GM12878 (cell line): ENCODE measurements around the gene NFATC3.

Source experiments
- CHD1 ChIP-seq: IDR thresholded peaks from 2 replicates; pipeline ENCODE4 v1.6.1; 2012; ENCODE audit warnings: low read depth, low read length, improper control_type of control experiment
- CREB1 ChIP-seq: IDR thresholded peaks from 2 replicates; pipeline ENCODE4 v1.6.1; 2012; ENCODE audit warnings: low read depth, mild to moderate bottlenecking, inconsistent platforms
- CTCF ChIP-seq, 3 experiments: IDR thresholded peaks in 2 of 3; conservative IDR thresholded peaks in 1 of 3; 2 replicates each; pipeline ENCODE4 v1.5.1; 2011; ENCODE audit warnings: low read depth in 3 of 3, low read length in 3 of 3, mild to moderate bottlenecking in 3 of 3, control low read depth in 2 of 3, moderate library complexity in 2 of 3, inconsistent platforms in 1 of 3, mixed read lengths in 1 of 3; ENCODE audit not compliant: control insufficient read depth in 2 of 3, insufficient read depth in 1 of 3; ENCODE audit errors: extremely low read depth in 1 of 3
- EZH2 ChIP-seq: IDR thresholded peaks from 2 replicates; pipeline ENCODE4 v1.6.1; 2012; ENCODE audit warnings: low read depth, mild to moderate bottlenecking, control low read depth, inconsistent platforms, low read length, borderline replicate concordance; ENCODE audit not compliant: control insufficient read depth
- POLR2A ChIP-seq: IDR thresholded peaks from 2 replicates; pipeline ENCODE4 v1.6.1; 2011; ENCODE audit warnings: low read depth, mild to moderate bottlenecking, low read length
- SIN3A ChIP-seq: IDR thresholded peaks from 2 replicates; pipeline ENCODE4 v1.6.1; 2012; ENCODE audit warnings: low read depth, low read length, improper control_type of control experiment
- YBX1 ChIP-seq: fragments of 450-650 bp; IDR thresholded peaks from 2 replicates; pipeline ENCODE4 v1.6.1; 2016; ENCODE audit warnings: antibody characterized with exemption

DNA sequence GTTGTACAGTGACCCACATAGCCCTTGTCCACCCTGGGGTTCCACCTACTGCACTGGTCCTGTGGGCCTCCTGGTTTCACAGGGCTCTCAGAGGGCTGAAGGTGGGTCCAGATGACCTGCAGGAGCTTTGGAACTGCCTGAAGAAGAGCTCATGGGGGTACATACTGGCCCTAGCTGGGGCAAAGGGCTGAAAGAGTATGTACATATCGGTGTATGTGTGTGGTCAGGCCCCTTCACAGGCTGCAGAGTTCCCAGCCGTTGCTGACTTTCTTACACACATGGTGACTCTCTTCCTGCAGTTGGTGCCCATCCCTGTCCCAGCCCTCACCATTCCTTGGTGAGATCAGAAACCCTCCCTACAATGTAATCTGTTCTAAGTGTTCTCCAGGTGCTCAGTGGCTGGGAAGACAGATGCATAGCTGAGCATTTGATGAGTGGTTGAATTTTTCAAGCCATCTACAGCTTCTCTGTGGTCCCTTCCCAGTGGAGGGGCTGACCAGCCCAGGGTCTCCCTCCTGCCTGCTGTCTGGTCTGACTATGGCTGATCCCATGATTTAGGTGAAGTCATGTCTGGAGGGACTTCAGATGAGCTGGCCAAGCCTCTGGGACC is 2.4 kb upstream of the NFATC3 start:
- TF ChIP-seq EZH2: no peak
- TF ChIP-seq POLR2A: no peak
- no peak for TF ChIP-seq SIN3A
- no peak for TF ChIP-seq CTCF (IDR thresholded peaks at IDR 0.05 in 2 of 3, conservative IDR thresholded peaks at IDR 0.05 in 1 of 3; ENCODE audit: control insufficient read depth in 2 of 3, extremely low read depth in 1 of 3, insufficient read depth in 1 of 3, low read depth in 3 of 3, low read length in 3 of 3)
- TF ChIP-seq CREB1: no peak
- TF ChIP-seq YBX1: no peak
- TF ChIP-seq CHD1: no peak
